IMR-90 (cell line): ENCODE results near the gene CDH22. TPM values are rescaled to one million over a fixed set of nuclear protein-coding genes. Genes with fewer than 3 reads are reported as not detected.

Experiments used
- ATAC-seq: fragments of 200-7000 bp; cut with Tn5 transposase; 2 replicates; pipeline ENCODE4 v1.9.1; 2020; ENCODE audit warnings: low read depth, mild to moderate bottlenecking, moderate library complexity
- BruUV-seq: library from RNA; stranded (reverse); fragments of 400-500 nt; replicated peaks from 2 replicates; lab custom pipeline; 2021; lab: Mats Ljungman, UMichigan
- CTCF ChIA-PET: fragments of 300-600 bp; formaldehyde crosslinking; extraction: SDS; loops from one replicate; lab custom pipeline; 2021; ENCODE audit warnings: antibody characterized with exemption; lab: Yijun Ruan, JAX
- POLR2A ChIA-PET: fragments of 300-600 bp; sonication (Branson Sonifier 250); formaldehyde crosslinking; loops from one replicate; lab custom pipeline; 2022; ENCODE audit warnings: antibody characterized with exemption; ENCODE audit not compliant: unreplicated experiment; lab: Charles Lee
- DNase-seq: peaks from one replicate; pipeline ENCODE4 v3.0.0; 2013
- H2AFZ ChIP-seq: replicated peaks from 2 replicates; pipeline ENCODE3; 2013; ENCODE audit warnings: low read length, mild to moderate bottlenecking; ENCODE audit not compliant: poor library complexity
- H2AK5ac ChIP-seq: 2 replicates; pipeline ENCODE4 v1.6.1; 2013; ENCODE audit warnings: low read depth, low read length, inconsistent platforms
- H2AK9ac ChIP-seq: replicated peaks from 2 replicates; pipeline ENCODE3; 2013; ENCODE audit warnings: mild to moderate bottlenecking, low read depth, low read length, moderate library complexity; ENCODE audit not compliant: poor library complexity
- H2BK120ac ChIP-seq: 2 replicates; pipeline ENCODE4 v1.6.1; 2013; ENCODE audit warnings: low read depth, low read length, inconsistent platforms
- H2BK15ac ChIP-seq: 3 replicates; pipeline ENCODE4 v1.6.1; 2013; ENCODE audit warnings: low read depth, low read length, inconsistent platforms
- H2BK20ac ChIP-seq: 2 replicates; pipeline ENCODE4 v1.6.1; 2013; ENCODE audit warnings: low read depth, mild to moderate bottlenecking, inconsistent platforms, low read length, moderate library complexity
- H2BK5ac ChIP-seq: 2 replicates; pipeline ENCODE4 v1.6.1; 2013; ENCODE audit warnings: mild to moderate bottlenecking, low read depth, low read length, inconsistent platforms; ENCODE audit not compliant: poor library complexity, severe bottlenecking
- H3K14ac ChIP-seq: replicated peaks from 2 replicates; pipeline ENCODE4 v1.6.1; 2013; ENCODE audit warnings: low read depth, low read length, inconsistent platforms
- H3K18ac ChIP-seq: 2 replicates; pipeline ENCODE4 v1.6.1; 2013; ENCODE audit warnings: low read depth, low read length, control low read depth
- H3K23ac ChIP-seq: 2 replicates; pipeline ENCODE4 v1.6.1; 2013; ENCODE audit warnings: low read depth, low read length, inconsistent platforms
- H3K27ac ChIP-seq: 2 replicates; pipeline ENCODE4 v1.5.1; 2013; ENCODE audit warnings: mild to moderate bottlenecking, control low read depth, low read length; ENCODE audit not compliant: insufficient read depth
- H3K27me3 ChIP-seq: 2 replicates; pipeline ENCODE4 v1.6.1; 2013; ENCODE audit warnings: low read length; ENCODE audit not compliant: control insufficient read depth, insufficient read depth
- H3K36me3 ChIP-seq: 2 replicates; pipeline ENCODE4 v1.6.1; 2013; ENCODE audit warnings: low read length, mixed read lengths; ENCODE audit not compliant: control insufficient read depth, insufficient read depth
- H3K4ac ChIP-seq: 2 replicates; pipeline ENCODE4 v1.6.1; 2013; ENCODE audit warnings: low read depth, low read length, inconsistent platforms
- H3K4me1 ChIP-seq: 2 replicates; pipeline ENCODE4 v1.6.1; 2013; ENCODE audit warnings: low read length, mixed read lengths; ENCODE audit not compliant: control insufficient read depth, insufficient read depth
- H3K4me2 ChIP-seq: 2 replicates; pipeline ENCODE4 v1.6.1; 2013; ENCODE audit warnings: low read depth, mild to moderate bottlenecking, control low read depth, low read length, moderate library complexity
- H3K4me3 ChIP-seq: 2 replicates; pipeline ENCODE4 v1.5.1; 2013; ENCODE audit warnings: low read depth, mild to moderate bottlenecking, control low read depth, low read length, moderate library complexity; ENCODE audit not compliant: insufficient read depth
- H3K56ac ChIP-seq: 2 replicates; pipeline ENCODE4 v1.6.1; 2013; ENCODE audit warnings: low read length, inconsistent platforms; ENCODE audit not compliant: insufficient read depth; ENCODE audit errors: extremely low read depth
- H3K79me1 ChIP-seq, 2 experiments: 2 replicates each; pipeline ENCODE4 v1.6.1; 2013; ENCODE audit warnings: low read length in 2 of 2, inconsistent platforms in 1 of 2, low read depth in 1 of 2
- H3K9ac ChIP-seq: 2 replicates; pipeline ENCODE4 v1.6.1; 2013; ENCODE audit warnings: low read depth, low read length, control low read depth
- H3K9me1 ChIP-seq: 2 replicates; pipeline ENCODE4 v1.6.1; 2013; ENCODE audit warnings: low read length, inconsistent platforms; ENCODE audit not compliant: insufficient read depth
- H3K9me3 ChIP-seq: 2 replicates; pipeline ENCODE4 v1.6.1; 2013; ENCODE audit warnings: low read length; ENCODE audit not compliant: control insufficient read depth, insufficient read depth
- H4K20me1 ChIP-seq: 2 replicates; pipeline ENCODE4 v1.6.1; 2013; ENCODE audit warnings: low read length, inconsistent platforms; ENCODE audit not compliant: insufficient read depth
- H4K5ac ChIP-seq: 2 replicates; pipeline ENCODE4 v1.6.1; 2013; ENCODE audit warnings: mild to moderate bottlenecking, low read depth, low read length, control low read depth
- H4K8ac ChIP-seq, 2 experiments: 2 replicates each; pipeline ENCODE4 v1.6.1; 2013; ENCODE audit warnings: low read depth in 2 of 2, low read length in 2 of 2, control low read depth in 1 of 2, inconsistent platforms in 1 of 2
- H4K91ac ChIP-seq: 2 replicates; pipeline ENCODE4 v1.6.1; 2013; ENCODE audit warnings: low read depth, low read length, inconsistent platforms; ENCODE audit not compliant: insufficient read depth
- BHLHE40 ChIP-seq: fragments of 150-350 bp; IDR thresholded peaks from 2 replicates; pipeline ENCODE4 v1.6.1; 2016; ENCODE audit warnings: mild to moderate bottlenecking, low read depth, low read length
- CEBPB ChIP-seq: IDR thresholded peaks from 2 replicates; pipeline ENCODE4 v1.6.1; 2012; ENCODE audit warnings: low read depth, low read length, improper control_type of control experiment
- CHD1 ChIP-seq: IDR thresholded peaks from 2 replicates; pipeline ENCODE4 v1.6.1; 2012; ENCODE audit warnings: low read depth, low read length, improper control_type of control experiment
- CTCF ChIP-seq: conservative IDR thresholded peaks from 2 replicates; pipeline ENCODE4 v1.5.1; 2012; ENCODE audit warnings: mild to moderate bottlenecking, low read depth, low read length, improper control_type of control experiment
- ELK1 ChIP-seq: fragments of 150-350 bp; IDR thresholded peaks from 2 replicates; pipeline ENCODE4 v1.6.1; 2016; ENCODE audit warnings: low read depth, mild to moderate bottlenecking, low read length, moderate library complexity, borderline replicate concordance
- FOS ChIP-seq: fragments of 150-350 bp; IDR thresholded peaks from 2 replicates; pipeline ENCODE4 v1.6.1; 2016; ENCODE audit warnings: low read depth, low read length
- MAFK ChIP-seq: IDR thresholded peaks from 2 replicates; pipeline ENCODE4 v1.6.1; 2012; ENCODE audit warnings: low read depth, low read length, improper control_type of control experiment
- MAZ ChIP-seq: IDR thresholded peaks from 2 replicates; pipeline ENCODE4 v1.6.1; 2012; ENCODE audit warnings: low read depth, mild to moderate bottlenecking, low read length, improper control_type of control experiment, moderate library complexity, borderline replicate concordance
- MXI1 ChIP-seq: IDR thresholded peaks from 2 replicates; pipeline ENCODE4 v1.6.1; 2012; ENCODE audit warnings: low read depth, mild to moderate bottlenecking, low read length, moderate library complexity, borderline replicate concordance
- NFE2L2 ChIP-seq: fragments of 150-350 bp; IDR thresholded peaks from 2 replicates; pipeline ENCODE4 v1.6.1; 2016; ENCODE audit warnings: low read depth, mild to moderate bottlenecking, low read length
- POLR2A ChIP-seq: IDR thresholded peaks from 2 replicates; pipeline ENCODE4 v1.6.1; 2012; ENCODE audit warnings: mild to moderate bottlenecking, low read depth, low read length
- RAD21 ChIP-seq: IDR thresholded peaks from 2 replicates; pipeline ENCODE4 v1.6.1; 2012; ENCODE audit warnings: low read length, improper control_type of control experiment
- RCOR1 ChIP-seq: IDR thresholded peaks from 2 replicates; pipeline ENCODE4 v1.6.1; 2012; ENCODE audit warnings: mild to moderate bottlenecking, low read length, improper control_type of control experiment; ENCODE audit not compliant: insufficient replicate concordance
- RFX5 ChIP-seq: IDR thresholded peaks from 2 replicates; pipeline ENCODE4 v1.8.0; 2012; ENCODE audit warnings: low read depth, mild to moderate bottlenecking, low read length, moderate library complexity
- SMC3 ChIP-seq: fragments of 150-350 bp; IDR thresholded peaks from 2 replicates; pipeline ENCODE4 v1.6.1; 2016; ENCODE audit warnings: low read depth, mild to moderate bottlenecking, antibody characterized with exemption, low read length, moderate library complexity
- USF2 ChIP-seq: fragments of 150-350 bp; IDR thresholded peaks from 2 replicates; pipeline ENCODE4 v1.6.1; 2017; ENCODE audit warnings: mild to moderate bottlenecking, antibody characterized with exemption, low read length, low read depth
- WGBS, 2 experiments: methylation state at CpG; one replicate each; pipeline versions ENCODE4 v1.1.5 to v1.1.7; 2013; ENCODE audit warnings: missing lambda C conversion rate in 2 of 2; ENCODE audit not compliant: insufficient read length in 1 of 2; ENCODE audit errors: extremely low coverage in 2 of 2; 5-methylcytosine and 5-hydroxymethylcytosine counted together
- dilution Hi-C: fragments of 300-500 bp; cut with HindIII; formaldehyde crosslinking; loops from one replicate; pipeline ENCODE4 v1.14.3; 2018; ENCODE audit warnings: low sequenced_read_pairs; ENCODE audit not compliant: unreplicated experiment
- in situ Hi-C: fragments of 300-500 bp; cut with MboI; formaldehyde crosslinking; loops from 3 replicates; pipeline ENCODE4 v1.14.3; 2019; ENCODE audit warnings: low sequenced_read_pairs, inconsistent platforms, mixed read lengths
- intact Hi-C: fragments of 100-400 bp; cut with micrococcal nuclease; formaldehyde crosslinking; loops from 2 replicates; pipeline ENCODE4 v1.10.0; 2022
- polyA plus RNA-seq, 3 experiments: library from polyadenylated mRNA; depleted of rRNA; stranded (reverse); fragments of >200 nt; gene quantifications; 2 replicates each; pipeline ENCODE4 v1.2.3, GENCODE V29; 2012; ENCODE audit warnings: low replicate concordance in 1 of 3
- total RNA-seq: library from RNA; depleted of rRNA; stranded (reverse); fragments of >200 nt; gene quantifications from 2 replicates; pipeline ENCODE4 v1.2.3, GENCODE V29; 2012

The CDH22 gene
- total and polyA plus RNA-seq, 2 of the 4 experiments (the other 2 are of a cell fraction): not detected

GRCh38 chr20:46299078-46299477 lies 9.2 kb downstream of the CDH22 start:
- DNase-seq: no peak
- Histone ChIP-seq H4K8ac (no peak overlapping the region), H3K4me3 (no peak overlapping the region), H2BK5ac (no peak overlapping the region), H3K79me1 (no peaks in the 10 kb centered on the region), H3K14ac (no peak overlapping the region), H3K27ac (no peak overlapping the region), H3K4me2 (no peak overlapping the region), H3K9me1 (no peaks in the 10 kb centered on the region), H3K4me1 (no peaks in the 10 kb centered on the region), H2BK20ac (no peak overlapping the region), H4K5ac (no peak overlapping the region), H3K56ac (no peak overlapping the region), H3K9ac (no peak overlapping the region), H3K23ac (no peak overlapping the region), H3K36me3 (no peaks in the 10 kb centered on the region), H2BK120ac (no peak overlapping the region), H4K91ac (no peak overlapping the region), H3K18ac (no peak overlapping the region), H2AK5ac (no peak overlapping the region), H3K9me3 (no peaks in the 10 kb centered on the region), H2AFZ (no peak overlapping the region), H3K4ac (no peak overlapping the region), H2AK9ac (no peak overlapping the region), H4K20me1 (no peaks in the 10 kb centered on the region), H2BK15ac (no peak overlapping the region), H3K27me3 (peaks cover 30% of the 10 kb centered on the region)
- TF ChIP-seq BHLHE40 (no peak), RAD21 (no peak), MAZ (no peak), NFE2L2 (no peak), USF2 (no peak), CEBPB (no peak), FOS (no peak), POLR2A (no peak), RCOR1 (no peak), RFX5 (no peak), CTCF (no peak), MAFK (no peak), SMC3 (no peak), MXI1 (no peak), CHD1 (no peak), ELK1 (no peak)
- dilution Hi-C loops (no loop called here), in situ Hi-C loops (no loop called here), intact Hi-C loops (no loop called here)
- ChIA-PET CTCF (interaction anchor here (0.6 kb wide), 2 partner anchors 8 to 631 kb away, joined by 3 read pairs; no protein-coding TSS in a partner anchor), POLR2A (no interaction called here)
- BruUV-seq: no TSS peak
- ATAC-seq: no peak
- whole genome bisulfite sequencing, 2 experiments: no CpG with 5 or more reads among the region's 7 CpGs
